ENCODE data around the gene SVOPL.
"Not testable (repeated sequence)": the region's sequence is repeated elsewhere in the genome, so short reads cannot be mapped to it uniquely, and the experiment has no call there.

The SVOPL gene

GRCh38 chr7:138698281-138698680 lies 2.9 kb downstream of the SVOPL start:
- DNase-seq, result no peak

GRCh38 chr7:138697535-138698182 lies 3.5 kb downstream of the SVOPL start:
- DNase-seq, result no peak

- DNase-seq, result not testable (repeated sequence)
These were observed 5.4 kb downstream of the SVOPL start for GRCh38 chr7:138695776-138696175.

GRCh38 chr7:138695106-138695505 lies 6.1 kb downstream of the SVOPL start:
- DNase-seq, result no peak

GRCh38 chr7:138691178-138691577 lies 10.0 kb downstream of the SVOPL start:
- no peak for DNase-seq

- DNase-seq, result no peak
These were observed 10.7 kb downstream of the SVOPL start for GRCh38 chr7:138690495-138690894.

GRCh38 chr7:138688037-138688436 lies 13.1 kb downstream of the SVOPL start:
- not testable (repeated sequence) for DNase-seq

GRCh38 chr7:138684340-138684739 lies 16.8 kb downstream of the SVOPL start:
- no peak for DNase-seq

- DNase-seq, result no peak
These were observed 21.4 kb downstream of the SVOPL start for GRCh38 chr7:138679793-138680192.

GRCh38 chr7:138670594-138670993 lies 30.6 kb downstream of the SVOPL start:
- DNase-seq, result peak; percentile 53

GRCh38 chr7:138669364-138669763 lies 31.8 kb downstream of the SVOPL start:
- no peak for DNase-seq

GRCh38 chr7:138668946-138669345 lies 32.2 kb downstream of the SVOPL start:
- no peak for DNase-seq

- DNase-seq, result no peak
These were observed 32.9 kb downstream of the SVOPL start for GRCh38 chr7:138668229-138668596.

- DNase-seq, result peak; percentile 35
These were observed 33.5 kb downstream of the SVOPL start for GRCh38 chr7:138667535-138668228.

GRCh38 chr7:138666385-138666784 lies 34.8 kb downstream of the SVOPL start:
- DNase-seq, result peak; percentile 37

GRCh38 chr7:138665669-138666140 lies 35.5 kb downstream of the SVOPL start:
- no peak for DNase-seq

GRCh38 chr7:138665249-138665648 lies 35.9 kb downstream of the SVOPL start:
- no peak for DNase-seq

GRCh38 chr7:138663725-138664710 lies 37.1 kb downstream of the SVOPL start:
- DNase-seq, result peak; percentile 56

GRCh38 chr7:138662991-138663320 lies 38.2 kb downstream of the SVOPL start:
- DNase-seq, result no peak

GRCh38 chr7:138662076-138662990 lies 38.8 kb downstream of the SVOPL start:
- DNase-seq, result peak; percentile 31

- DNase-seq, result no peak
These were observed 40.0 kb downstream of the SVOPL start for GRCh38 chr7:138661069-138661635.

GRCh38 chr7:138658889-138659288 lies 42.3 kb downstream of the SVOPL start:
- DNase-seq, result no peak
